H9 (cell line): Measurements from ENCODE around the gene LPAR2. TPM values are rescaled to one million over a fixed set of nuclear protein-coding genes. Genes with fewer than 3 reads are reported as not detected.
A peak's percentile ranks its signal among the peaks of the same experiment; 100 is the strongest.

ENCODE experiments used
- DNase-seq: peaks from one replicate; pipeline ENCODE4 v3.0.0-alpha.2; 2017
- H2AFZ ChIP-seq: one replicate; pipeline ENCODE4 v1.6.1; 2013; ENCODE audit warnings: mild to moderate bottlenecking, low read length, control low read depth, moderate library complexity
- H2AK5ac ChIP-seq: 2 replicates; pipeline ENCODE4 v1.6.1; 2013; ENCODE audit warnings: low read length, control low read depth, mixed read lengths; ENCODE audit not compliant: insufficient read length
- H2BK120ac ChIP-seq: one replicate; pipeline ENCODE4 v1.6.1; 2013; ENCODE audit warnings: low read depth, mild to moderate bottlenecking, low read length, control low read depth, inconsistent platforms; ENCODE audit not compliant: poor library complexity, severe bottlenecking
- H2BK12ac ChIP-seq: 2 replicates; pipeline ENCODE4 v1.6.1; 2013; ENCODE audit warnings: low read length, control low read depth, mixed read lengths, low read depth; ENCODE audit not compliant: insufficient read length
- H2BK15ac ChIP-seq: 2 replicates; pipeline ENCODE4 v1.6.1; 2013; ENCODE audit warnings: low read depth, low read length, control low read depth
- H2BK20ac ChIP-seq: one replicate; pipeline ENCODE4 v1.6.1; 2013; ENCODE audit warnings: low read depth, mild to moderate bottlenecking, low read length, control low read depth, inconsistent platforms; ENCODE audit not compliant: poor library complexity, severe bottlenecking
- H2BK5ac ChIP-seq: 2 replicates; pipeline ENCODE4 v1.6.1; 2013; ENCODE audit warnings: low read length, control low read depth, mixed read lengths; ENCODE audit not compliant: insufficient read length
- H3K14ac ChIP-seq: 2 replicates; pipeline ENCODE4 v1.6.1; 2013; ENCODE audit warnings: low read length, control low read depth; ENCODE audit not compliant: insufficient read depth
- H3K18ac ChIP-seq: 2 replicates; pipeline ENCODE4 v1.6.1; 2013; ENCODE audit warnings: low read depth, mild to moderate bottlenecking, mixed read lengths, low read length, control low read depth; ENCODE audit not compliant: insufficient read length
- H3K23ac ChIP-seq: 2 replicates; pipeline ENCODE4 v1.6.1; 2013; ENCODE audit warnings: low read length, control low read depth, mixed read lengths, low read depth; ENCODE audit not compliant: insufficient read length
- H3K23me2 ChIP-seq: 2 replicates; pipeline ENCODE4 v1.6.1; 2013; ENCODE audit warnings: low read depth, mild to moderate bottlenecking, mixed read lengths, low read length, control low read depth; ENCODE audit not compliant: insufficient read length, poor library complexity, severe bottlenecking
- H3K27ac ChIP-seq: 2 replicates; pipeline ENCODE4 v1.5.1; 2013; ENCODE audit warnings: low read length, control low read depth, mixed read lengths, low read depth; ENCODE audit not compliant: insufficient read length
- H3K27me3 ChIP-seq: 2 replicates; pipeline ENCODE4 v1.6.1; 2013; ENCODE audit warnings: low read length, control low read depth, inconsistent platforms; ENCODE audit not compliant: insufficient read depth
- H3K4ac ChIP-seq: 2 replicates; pipeline ENCODE4 v1.6.1; 2013; ENCODE audit warnings: low read depth, mild to moderate bottlenecking, control low read depth, inconsistent platforms, low read length, moderate library complexity
- H3K4me1 ChIP-seq: 2 replicates; pipeline ENCODE4 v1.6.1; 2013; ENCODE audit warnings: low read length, control low read depth, inconsistent platforms; ENCODE audit not compliant: insufficient read depth
- H3K4me2 ChIP-seq: 2 replicates; pipeline ENCODE4 v1.6.1; 2013; ENCODE audit warnings: low read length, control low read depth, mixed read lengths; ENCODE audit not compliant: insufficient read length, insufficient read depth
- H3K56ac ChIP-seq: 2 replicates; pipeline ENCODE4 v1.6.1; 2013; ENCODE audit warnings: low read depth, mild to moderate bottlenecking, mixed read lengths, low read length, control low read depth; ENCODE audit not compliant: insufficient read length
- H3K79me1 ChIP-seq: 2 replicates; pipeline ENCODE4 v1.6.1; 2013; ENCODE audit warnings: low read depth, mild to moderate bottlenecking, moderate library complexity, low read length, control low read depth, inconsistent platforms; ENCODE audit not compliant: insufficient read depth, poor library complexity, severe bottlenecking
- H3K79me2 ChIP-seq: 2 replicates; pipeline ENCODE4 v1.6.1; 2013; ENCODE audit warnings: low read length, control low read depth, inconsistent platforms; ENCODE audit not compliant: insufficient read depth
- H3K9ac ChIP-seq: 2 replicates; pipeline ENCODE4 v1.6.1; 2013; ENCODE audit warnings: low read length, control low read depth, mixed read lengths; ENCODE audit not compliant: insufficient read length; ENCODE audit errors: extremely low read depth
- H3K9me3 ChIP-seq: one replicate; pipeline ENCODE4 v1.6.1; 2013; ENCODE audit warnings: low read depth, low read length, inconsistent platforms; ENCODE audit not compliant: control insufficient read depth
- H3T11ph ChIP-seq: one replicate; pipeline ENCODE4 v1.6.1; 2013; ENCODE audit warnings: mild to moderate bottlenecking, low read length, control low read depth, inconsistent platforms
- H4K20me1 ChIP-seq: one replicate; pipeline ENCODE4 v1.6.1; 2013; ENCODE audit not compliant: control insufficient read depth, insufficient read length, insufficient read depth
- H4K5ac ChIP-seq: 2 replicates; pipeline ENCODE4 v1.6.1; 2013; ENCODE audit warnings: low read depth, mild to moderate bottlenecking, mixed read lengths, low read length, control low read depth; ENCODE audit not compliant: insufficient read length
- H4K8ac ChIP-seq: replicated peaks from 2 replicates; pipeline ENCODE4 v1.6.1; 2013; ENCODE audit warnings: low read length, control low read depth, mixed read lengths, low read depth; ENCODE audit not compliant: insufficient read length
- H4K91ac ChIP-seq: 2 replicates; pipeline ENCODE4 v1.6.1; 2013; ENCODE audit warnings: low read depth, mild to moderate bottlenecking, moderate library complexity, mixed read lengths, low read length, control low read depth; ENCODE audit not compliant: insufficient read length
- H3K27ac Mint-ChIP-seq, 3 experiments: 2 replicates in 2 of 3; 3 replicates in 1 of 3; pipeline ENCODE4 v1.8.0; 2020 to 2021; ENCODE audit warnings: mixed read lengths in 3 of 3, mild to moderate bottlenecking in 1 of 3, moderate library complexity in 1 of 3
- H3K27me3 Mint-ChIP-seq: 2 replicates; pipeline ENCODE4 v1.8.0; 2021; ENCODE audit warnings: low read depth, mild to moderate bottlenecking, moderate library complexity, mixed read lengths
- H3K36me3 Mint-ChIP-seq, 3 experiments: 2 replicates in 2 of 3; 3 replicates in 1 of 3; pipeline ENCODE4 v1.8.0; 2020 to 2021; ENCODE audit warnings: low read depth in 3 of 3, mixed read lengths in 3 of 3; ENCODE audit not compliant: insufficient read depth in 1 of 3
- H3K4me1 Mint-ChIP-seq, 2 experiments: 2 replicates each; pipeline ENCODE4 v1.8.0; 2020; ENCODE audit warnings: mixed read lengths in 2 of 2
- H3K4me3 Mint-ChIP-seq, 2 experiments: 2 replicates in 1 of 2; 3 replicates in 1 of 2; pipeline ENCODE4 v1.8.0; 2020 to 2021; ENCODE audit warnings: mild to moderate bottlenecking in 2 of 2, mixed read lengths in 2 of 2, moderate library complexity in 1 of 2
- H3K9me3 Mint-ChIP-seq, 2 experiments: 2 replicates in 1 of 2; 3 replicates in 1 of 2; pipeline ENCODE4 v1.8.0; 2020; ENCODE audit warnings: mild to moderate bottlenecking in 2 of 2, mixed read lengths in 2 of 2, moderate library complexity in 1 of 2
- CTCF ChIP-seq: fragments of 200-600 bp; sonication (generic); conservative IDR thresholded peaks from 3 replicates; pipeline ENCODE4 v1.8.0; 2021; ENCODE audit warnings: antibody characterized with exemption, mild to moderate bottlenecking
- WGBS: extraction: QIAGEN DNeasy Blood & Tissue Kit; methylation state at CpG from one replicate; pipeline ENCODE4 v1.1.7; 2013; ENCODE audit warnings: missing lambda C conversion rate, low lambda C conversion rate, mixed read lengths; ENCODE audit not compliant: insufficient read length; ENCODE audit errors: extremely low coverage; 5-methylcytosine and 5-hydroxymethylcytosine counted together
- total RNA-seq: library from RNA; stranded (reverse); gene quantifications from 2 replicates; pipeline ENCODE4 v1.2.1, GENCODE V29; 2021

LPAR2 gene
- total RNA-seq, 1 experiment from 2014 or later: 51.8 TPM

- peak overlapping the region; percentile 91 for H3K18ac ChIP-seq
- H3K14ac ChIP-seq: peak overlapping the region; percentile 83; the same call in 1 of the 2 replicates
- peaks cover 16 to 39% (median 35%) of the 10 kb centered on the region in 3 experiments; a peak in 6 of 7 replicates for H3K36me3 Mint-ChIP-seq
- H3K23me2 ChIP-seq: peaks cover 10% of the 10 kb centered on the region
- DNase-seq: peak; percentile 95
- H3K4me1 ChIP-seq: peaks cover 3% of the 10 kb centered on the region; the same call in 1 of the 2 replicates
- peak overlapping the region; percentile 84 to 87 for H3K4me3 Mint-ChIP-seq
- H2BK120ac ChIP-seq: peak overlapping the region; percentile 52
- no peak overlapping the region for H3K23ac ChIP-seq
- no peak overlapping the region for H3K56ac ChIP-seq
- no peaks in the 10 kb centered on the region for H3K27me3 ChIP-seq
- no peak overlapping the region for H4K91ac ChIP-seq
- H3K79me2 ChIP-seq: peaks cover 2% of the 10 kb centered on the region; the same call in 1 of the 2 replicates
- H3K9me3 Mint-ChIP-seq: no peaks in the 10 kb centered on the region
- H3K9ac ChIP-seq: peak overlapping the region; percentile 12
- H2AFZ ChIP-seq: no peak overlapping the region
- H3K9me3 ChIP-seq: no peaks in the 10 kb centered on the region
- peaks cover 16 to 20% of the 10 kb centered on the region in 2 experiments for H3K4me1 Mint-ChIP-seq
- H3K4ac ChIP-seq: no peak overlapping the region
- no peak for TF ChIP-seq CTCF
- no peak overlapping the region for H3T11ph ChIP-seq
- peak overlapping the region; percentile 14 for H3K4me2 ChIP-seq
- H2BK12ac ChIP-seq: no peak overlapping the region
- H2AK5ac ChIP-seq: no peak overlapping the region
- peaks cover 3% of the 10 kb centered on the region; the same call in 1 of the 2 replicates for H3K27me3 Mint-ChIP-seq
- H4K5ac ChIP-seq: no peak overlapping the region
- H3K27ac ChIP-seq: no peak overlapping the region
- H4K8ac ChIP-seq: no peak overlapping the region
- WGBS: no CpG with 5 or more reads among the region's 51 CpGs
- peak overlapping the region; percentile 96 to 97 (median 96) for H3K27ac Mint-ChIP-seq
- no peaks in the 10 kb centered on the region for H3K79me1 ChIP-seq
- H4K20me1 ChIP-seq: peaks cover 2% of the 10 kb centered on the region
- H2BK5ac ChIP-seq: no peak overlapping the region
- H2BK20ac ChIP-seq: no peak overlapping the region
- H2BK15ac ChIP-seq: no peak overlapping the region
These were observed 598 bp upstream of the LPAR2 start for GRCh38 chr19:19628501-19629134.
